Uterus (tissue), 2 donors: ENCODE data around the gene ZFAND3.

Source experiments
- POLR2A ChIP-seq, 2 donors: fragments of 450-650 bp; IDR thresholded peaks; one replicate each; pipeline ENCODE4 v1.6.1; 2016; ENCODE audit warnings: antibody characterized with exemption in 2 of 2, mild to moderate bottlenecking in 1 of 2, moderate library complexity in 1 of 2
- TF ChIP-seq, protein P1 (sequence below), 4 experiments: fragments of 200-600 bp in 2 of 4; fragments of 450-650 bp in 2 of 4; sonication (generic) in 2 of 4; IDR thresholded peaks; one replicate each; pipeline ENCODE4 v1.5.1; 2016 to 2019; ENCODE audit warnings: antibody characterized with exemption in 4 of 4, mild to moderate bottlenecking in 2 of 4, moderate library complexity in 1 of 4

DNA sequence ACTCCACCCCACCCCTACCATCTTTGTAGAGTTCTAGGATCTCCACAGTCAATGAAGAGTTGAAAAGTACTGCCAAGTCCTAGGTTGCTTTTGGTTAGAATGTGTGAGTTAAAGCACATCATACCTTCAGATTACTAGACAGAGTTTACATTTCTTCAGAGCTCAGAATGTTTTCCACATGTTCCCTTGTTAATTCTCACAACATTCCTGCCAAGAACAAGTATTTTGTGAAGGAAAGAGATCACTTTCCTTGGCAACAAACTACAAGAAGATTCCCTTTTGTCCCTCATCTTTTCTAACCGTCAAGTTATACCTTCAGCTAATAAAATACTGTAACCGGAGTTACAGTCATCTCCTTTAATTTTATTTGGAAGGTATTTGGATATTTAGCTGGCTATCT is 266.8 kb downstream of the ZFAND3 start:
- TF ChIP-seq, protein P1, sequence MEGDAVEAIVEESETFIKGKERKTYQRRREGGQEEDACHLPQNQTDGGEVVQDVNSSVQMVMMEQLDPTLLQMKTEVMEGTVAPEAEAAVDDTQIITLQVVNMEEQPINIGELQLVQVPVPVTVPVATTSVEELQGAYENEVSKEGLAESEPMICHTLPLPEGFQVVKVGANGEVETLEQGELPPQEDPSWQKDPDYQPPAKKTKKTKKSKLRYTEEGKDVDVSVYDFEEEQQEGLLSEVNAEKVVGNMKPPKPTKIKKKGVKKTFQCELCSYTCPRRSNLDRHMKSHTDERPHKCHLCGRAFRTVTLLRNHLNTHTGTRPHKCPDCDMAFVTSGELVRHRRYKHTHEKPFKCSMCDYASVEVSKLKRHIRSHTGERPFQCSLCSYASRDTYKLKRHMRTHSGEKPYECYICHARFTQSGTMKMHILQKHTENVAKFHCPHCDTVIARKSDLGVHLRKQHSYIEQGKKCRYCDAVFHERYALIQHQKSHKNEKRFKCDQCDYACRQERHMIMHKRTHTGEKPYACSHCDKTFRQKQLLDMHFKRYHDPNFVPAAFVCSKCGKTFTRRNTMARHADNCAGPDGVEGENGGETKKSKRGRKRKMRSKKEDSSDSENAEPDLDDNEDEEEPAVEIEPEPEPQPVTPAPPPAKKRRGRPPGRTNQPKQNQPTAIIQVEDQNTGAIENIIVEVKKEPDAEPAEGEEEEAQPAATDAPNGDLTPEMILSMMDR (IDR thresholded peaks at IDR 0.05), result no peak
- no peak for TF ChIP-seq POLR2A (IDR thresholded peaks at IDR 0.05)
